Muscle layer of colon (tissue), 2 donors: ENCODE data around the gene ID2.

ENCODE experiments used
- H3K27ac ChIP-seq: one replicate; pipeline ENCODE4 v1.7.0; 2013; ENCODE audit warnings: low read depth, mild to moderate bottlenecking, low read length, moderate library complexity
- H3K27me3 ChIP-seq, 2 donors: one replicate each; pipeline ENCODE4 v1.7.0; 2013; ENCODE audit warnings: low read length in 2 of 2, mild to moderate bottlenecking in 2 of 2; ENCODE audit not compliant: insufficient read depth in 2 of 2, control insufficient read depth in 1 of 2
- H3K36me3 ChIP-seq: one replicate; pipeline ENCODE4 v1.7.0; 2013; ENCODE audit warnings: mild to moderate bottlenecking, low read length; ENCODE audit not compliant: insufficient read depth
- H3K4me1 ChIP-seq: one replicate; pipeline ENCODE4 v1.7.0; 2013; ENCODE audit warnings: mild to moderate bottlenecking, low read length; ENCODE audit not compliant: insufficient read depth
- H3K4me3 ChIP-seq, 2 donors: one replicate each; pipeline ENCODE4 v1.7.0; 2013; ENCODE audit warnings: low read length in 2 of 2, low read depth in 1 of 2, mild to moderate bottlenecking in 1 of 2, moderate library complexity in 1 of 2
- H3K9ac ChIP-seq: one replicate; pipeline ENCODE4 v1.7.0; 2013; ENCODE audit warnings: low read length
- H3K9me3 ChIP-seq: one replicate; pipeline ENCODE4 v1.7.0; 2013; ENCODE audit warnings: mild to moderate bottlenecking, low read length
- donor health status: abdominal sarcoma.
- donor health status: Adenocarcinoma of cecum.

Gene ID2

GRCh38 chr2:8674420-8675009 is 7.3 kb upstream of the ID2 start:
- Histone ChIP-seq H3K4me3 (no peak overlapping the region), H3K9ac (no peak overlapping the region), H3K27ac (no peak overlapping the region), H3K27me3 (no peaks in the 10 kb centered on the region), H3K36me3 (no peaks in the 10 kb centered on the region), H3K9me3 (peaks cover 8% of the 10 kb centered on the region), H3K4me1 (peaks cover 9% of the 10 kb centered on the region)

GRCh38 chr2:8675543-8675942 is 6.3 kb upstream of the ID2 start:
- no peak overlapping the region for H3K4me3 ChIP-seq
- H3K9ac ChIP-seq: no peak overlapping the region
- no peaks in the 10 kb centered on the region for H3K36me3 ChIP-seq
- peak overlapping the region; percentile 38 for H3K27ac ChIP-seq
- no peaks in the 10 kb centered on the region for H3K27me3 ChIP-seq
- H3K9me3 ChIP-seq: peaks cover 8% of the 10 kb centered on the region
- H3K4me1 ChIP-seq: peaks cover 13% of the 10 kb centered on the region

- peaks cover 18% of the 10 kb centered on the region for H3K4me1 ChIP-seq
- no peaks in the 10 kb centered on the region for H3K36me3 ChIP-seq
- peaks cover 8% of the 10 kb centered on the region for H3K9me3 ChIP-seq
- peak overlapping the region; percentile 77 for H3K9ac ChIP-seq
- no peaks in the 10 kb centered on the region for H3K27me3 ChIP-seq
- peak overlapping the region; percentile 38 for H3K27ac ChIP-seq
- H3K4me3 ChIP-seq: peak overlapping the region; percentile 33 to 74
Observed at GRCh38 chr2:8676191-8676920, 5.5 kb upstream of the ID2 start.

GRCh38 chr2:8676921-8677645 is 4.8 kb upstream of the ID2 start:
- H3K4me1 ChIP-seq: peaks cover 18% of the 10 kb centered on the region
- peaks cover 8% of the 10 kb centered on the region for H3K9me3 ChIP-seq
- peak overlapping the region; percentile 33 to 74 for H3K4me3 ChIP-seq
- H3K27me3 ChIP-seq: no peaks in the 10 kb centered on the region
- peak overlapping the region; percentile 74 for H3K9ac ChIP-seq
- H3K27ac ChIP-seq: peak overlapping the region; percentile 38
- no peaks in the 10 kb centered on the region for H3K36me3 ChIP-seq

GRCh38 chr2:8677646-8678592 is 3.9 kb upstream of the ID2 start:
- peak overlapping the region; percentile 38 for H3K27ac ChIP-seq
- H3K9ac ChIP-seq: peak overlapping the region; percentile 74
- H3K36me3 ChIP-seq: no peaks in the 10 kb centered on the region
- H3K27me3 ChIP-seq: no peaks in the 10 kb centered on the region
- peaks cover 8% of the 10 kb centered on the region for H3K9me3 ChIP-seq
- H3K4me3 ChIP-seq: peak overlapping the region; percentile 12 to 74
- peaks cover 18% of the 10 kb centered on the region for H3K4me1 ChIP-seq

GRCh38 chr2:8678731-8679566 is 2.9 kb upstream of the ID2 start:
- Histone ChIP-seq H3K9me3 (peaks cover 8% of the 10 kb centered on the region), H3K27me3 (no peaks in the 10 kb centered on the region), H3K4me1 (peaks cover 18% of the 10 kb centered on the region), H3K4me3 (peak overlapping the region; percentile 51 to 58), H3K36me3 (no peaks in the 10 kb centered on the region), H3K27ac (peak overlapping the region; percentile 95), H3K9ac (peak overlapping the region; percentile 69)

GRCh38 chr2:8679567-8679826 is 2.4 kb upstream of the ID2 start:
- peak overlapping the region; percentile 51 to 58 for H3K4me3 ChIP-seq
- no peaks in the 10 kb centered on the region for H3K27me3 ChIP-seq
- H3K36me3 ChIP-seq: no peaks in the 10 kb centered on the region
- H3K9me3 ChIP-seq: peaks cover 5% of the 10 kb centered on the region
- peaks cover 18% of the 10 kb centered on the region for H3K4me1 ChIP-seq
- H3K27ac ChIP-seq: peak overlapping the region; percentile 95
- peak overlapping the region; percentile 69 for H3K9ac ChIP-seq

- Histone ChIP-seq H3K4me1 (peaks cover 18% of the 10 kb centered on the region), H3K4me3 (peak overlapping the region; percentile 51 to 58), H3K9me3 (no peaks in the 10 kb centered on the region), H3K27me3 (no peaks in the 10 kb centered on the region), H3K9ac (peak overlapping the region; percentile 69), H3K27ac (peak overlapping the region; percentile 95), H3K36me3 (no peaks in the 10 kb centered on the region)
Observed at GRCh38 chr2:8679827-8680731, 1.8 kb upstream of the ID2 start.

GRCh38 chr2:8680822-8681760 is 765 bp upstream of the ID2 start:
- Histone ChIP-seq H3K36me3 (no peaks in the 10 kb centered on the region), H3K9me3 (no peaks in the 10 kb centered on the region), H3K27me3 (no peaks in the 10 kb centered on the region), H3K4me1 (peaks cover 20% of the 10 kb centered on the region), H3K27ac (peak overlapping the region; percentile 95), H3K9ac (peak overlapping the region; percentile 31), H3K4me3 (peak overlapping the region; percentile 43 to 58)
